Spleen (tissue), 11 donors: Measurements from ENCODE around the gene LTBP1. TPM values are rescaled to one million over a fixed set of nuclear protein-coding genes. Genes with fewer than 3 reads are reported as not detected.
"Not testable (repeated sequence)": the region's sequence is repeated elsewhere in the genome, so short reads cannot be mapped to it uniquely, and the experiment has no call there.

Experiments
- DNase-seq: peaks from one replicate; pipeline ENCODE4 v3.0.0-alpha.2; 2020
- H3K27ac ChIP-seq, 8 donors: fragments of 200-600 bp; sonication (generic) in 7 of 8; 1 replicate in 4 of 8; 2 replicates in 4 of 8; pipeline versions ENCODE4 v1.5.0 to v1.8.0; 2016 to 2021; ENCODE audit warnings: inconsistent platforms in 4 of 8, mild to moderate bottlenecking in 4 of 8, moderate library complexity in 1 of 8
- H3K27me3 ChIP-seq, 7 donors: fragments of 200-600 bp; sonication (generic) in 6 of 7; replicated peaks in 1 of 7; 1 replicate in 4 of 7; 2 replicates in 3 of 7; pipeline versions ENCODE4 v1.5.0 to v1.8.0; 2016 to 2021; ENCODE audit warnings: inconsistent platforms in 3 of 7, mild to moderate bottlenecking in 1 of 7
- H3K36me3 ChIP-seq, 6 donors: fragments of 200-600 bp; sonication (generic) in 5 of 6; 1 replicate in 4 of 6; 2 replicates in 2 of 6; pipeline versions ENCODE4 v1.5.0 to v1.8.0; 2016 to 2021; ENCODE audit warnings: inconsistent platforms in 2 of 6
- H3K4me1 ChIP-seq, 6 donors: fragments of 200-600 bp; sonication (generic) in 5 of 6; 1 replicate in 3 of 6; 2 replicates in 3 of 6; pipeline versions ENCODE4 v1.5.0 to v1.8.0; 2016 to 2021; ENCODE audit warnings: inconsistent platforms in 3 of 6
- H3K4me3 ChIP-seq, 8 donors: fragments of 200-600 bp; sonication (generic) in 7 of 8; 1 replicate in 4 of 8; 2 replicates in 4 of 8; pipeline versions ENCODE4 v1.5.0 to v1.8.0; 2016 to 2021; ENCODE audit warnings: inconsistent platforms in 4 of 8, mild to moderate bottlenecking in 4 of 8, moderate library complexity in 2 of 8
- H3K9me3 ChIP-seq, 8 donors: fragments of 200-600 bp; sonication (generic) in 7 of 8; 1 replicate in 4 of 8; 2 replicates in 4 of 8; pipeline versions ENCODE4 v1.5.0 to v1.8.0; 2016 to 2021; ENCODE audit warnings: inconsistent platforms in 4 of 8
- CTCF ChIP-seq, 11 experiments: fragments of 200-600 bp in 7 of 11; fragments of 450-650 bp in 4 of 11; sonication (generic) in 4 of 11; IDR thresholded peaks in 8 of 11; conservative IDR thresholded peaks in 3 of 11; 1 replicate in 7 of 11; 2 replicates in 4 of 11; pipeline versions ENCODE4 v1.4.0 to v1.8.0; 2016 to 2021; ENCODE audit warnings: antibody characterized with exemption in 11 of 11, inconsistent platforms in 4 of 11, mild to moderate bottlenecking in 1 of 11
- POLR2A ChIP-seq, 3 donors: fragments of 450-650 bp; IDR thresholded peaks; one replicate each; pipeline ENCODE4 v1.5.1; 2017; ENCODE audit warnings: antibody characterized with exemption in 3 of 3, mild to moderate bottlenecking in 1 of 3
- POLR2AphosphoS5 ChIP-seq, 3 donors: sonication (generic); formaldehyde crosslinking; IDR thresholded peaks; one replicate each; pipeline ENCODE4 v1.5.1; 2017; ENCODE audit warnings: antibody characterized with exemption in 3 of 3
- WGBS, 5 donors: extraction: QIAGEN DNeasy Blood & Tissue Kit in 3 of 5; methylation state at CpG; one replicate each; pipeline versions ENCODE4 v1.1.5 to v1.1.7; 2013 to 2018; 5-methylcytosine and 5-hydroxymethylcytosine counted together
- intact Hi-C: fragments of 100-400 bp; cut with DNase I; formaldehyde crosslinking; loops from one replicate; pipeline ENCODE4 v1.15.0; 2023; ENCODE audit warnings: low total_unique reads
- polyA plus RNA-seq, 3 donors: library from polyadenylated mRNA; stranded (reverse); fragments of 200-250 nt; gene quantifications; one replicate each; pipeline ENCODE4 v1.2.1, GENCODE V29; 2013
- total RNA-seq, 7 donors: library from RNA; depleted of rRNA in 3 of 7; stranded (reverse); fragments of >200 nt in 3 of 7; fragmentation: NEBNext Ultra II Directional in 4 of 7; extraction: Animal tissue kit (Norgen Biotek cat#: 25700) in 4 of 7; gene quantifications; one replicate each; pipeline versions ENCODE4 v1.1.0 to v1.2.1, GENCODE V29; 2016 to 2021
- donor health status: healthy with polysubstance abuse.
- donor health status: DM: no; HTN: no; CAD: no; lungs with moderate emphysema.
- donor health status: DM: no; HTN: no; CAD: no.
- donor health status: Bipolar disorder and iron deficiency.
- donor health status: healthy.
- donor health status: DM: no; HTN: no; CAD: no.
- donor health status: DM: yes; HTN: yes; CAD: no.

Gene LTBP1
- total and polyA plus RNA-seq, 10 donors = 6.8 to 28.0 (median 13.3) TPM

- Histone ChIP-seq H3K36me3 (no peaks in the 10 kb centered on the region), H3K27me3 (peaks cover 0 to 17% (median 0%) of the 10 kb centered on the region in 7 donors), H3K4me3 (no peak overlapping the region), H3K4me1 (no peaks in the 10 kb centered on the region), H3K27ac (no peak overlapping the region), H3K9me3 (no peaks in the 10 kb centered on the region)
- TF ChIP-seq CTCF (IDR thresholded peaks at IDR 0.05 in 8 of 11, conservative IDR thresholded peaks at IDR 0.05 in 3 of 11) (no peak), POLR2A (IDR thresholded peaks at IDR 0.05) (no peak), POLR2AphosphoS5 (IDR thresholded peaks at IDR 0.05) (no peak)
- no peak for DNase-seq
- intact Hi-C loops = no loop called here
- 57 to 74% (median 70%) methylated on average over 3 of the region's 3 CpGs for whole genome bisulfite sequencing, 5 donors
These were observed 41.5 kb upstream of the LTBP1 start for GRCh38 chr2:32905270-32905669.

- Histone ChIP-seq H3K27ac (no peak overlapping the region), H3K27me3 (no peaks in the 10 kb centered on the region), H3K4me3 (no peak overlapping the region), H3K36me3 (no peaks in the 10 kb centered on the region), H3K4me1 (no peaks in the 10 kb centered on the region), H3K9me3 (no peaks in the 10 kb centered on the region)
- 77 to 83% (median 81%) methylated on average over 8 of the region's 8 CpGs for WGBS, 5 donors
- no peak for DNase-seq
- intact Hi-C loops = no loop called here
- TF ChIP-seq POLR2AphosphoS5 (IDR thresholded peaks at IDR 0.05) (no peak), CTCF (IDR thresholded peaks at IDR 0.05 in 8 of 11, conservative IDR thresholded peaks at IDR 0.05 in 3 of 11) (no peak), POLR2A (IDR thresholded peaks at IDR 0.05) (no peak)
These were observed 35.7 kb upstream of the LTBP1 start for GRCh38 chr2:32910883-32911598.

DNA sequence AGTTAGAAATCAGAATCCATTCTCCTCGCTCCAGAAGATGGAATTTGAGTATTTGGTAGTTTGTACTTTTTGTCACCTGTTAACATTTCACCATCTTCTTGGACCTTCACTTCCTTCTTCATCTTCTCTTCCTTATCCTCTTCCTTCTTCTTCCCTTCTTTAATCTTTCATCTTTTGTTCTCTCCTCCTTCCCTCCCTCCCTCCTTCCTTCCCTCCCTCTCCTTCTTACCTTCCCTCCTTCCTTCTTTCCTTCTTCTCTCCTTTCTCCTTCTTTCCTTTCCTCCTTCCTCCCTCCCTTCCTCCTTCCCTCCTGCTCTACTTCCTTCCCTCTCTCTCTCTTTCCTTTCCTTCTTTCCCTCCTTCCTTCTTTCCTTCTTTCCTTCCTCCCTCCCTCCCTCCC is 31.1 kb upstream of the LTBP1 start:
- no peak overlapping the region for H3K4me3 ChIP-seq
- no peak for DNase-seq
- H3K27me3 ChIP-seq = peaks cover 0 to 8% (median 0%) of the 10 kb centered on the region in 7 donors
- H3K36me3 ChIP-seq = no peaks in the 10 kb centered on the region
- H3K9me3 ChIP-seq = no peaks in the 10 kb centered on the region
- intact Hi-C loops = no loop called here
- H3K4me1 ChIP-seq = no peaks in the 10 kb centered on the region
- no peak overlapping the region for H3K27ac ChIP-seq
- WGBS, 5 donors = 75 to 94% (median 84%) methylated on average over 1 of the region's 1 CpG
- no peak for TF ChIP-seq POLR2AphosphoS5 (IDR thresholded peaks at IDR 0.05)
- TF ChIP-seq POLR2A (IDR thresholded peaks at IDR 0.05) = no peak
- TF ChIP-seq CTCF (IDR thresholded peaks at IDR 0.05 in 8 of 11, conservative IDR thresholded peaks at IDR 0.05 in 3 of 11) = no peak

DNA sequence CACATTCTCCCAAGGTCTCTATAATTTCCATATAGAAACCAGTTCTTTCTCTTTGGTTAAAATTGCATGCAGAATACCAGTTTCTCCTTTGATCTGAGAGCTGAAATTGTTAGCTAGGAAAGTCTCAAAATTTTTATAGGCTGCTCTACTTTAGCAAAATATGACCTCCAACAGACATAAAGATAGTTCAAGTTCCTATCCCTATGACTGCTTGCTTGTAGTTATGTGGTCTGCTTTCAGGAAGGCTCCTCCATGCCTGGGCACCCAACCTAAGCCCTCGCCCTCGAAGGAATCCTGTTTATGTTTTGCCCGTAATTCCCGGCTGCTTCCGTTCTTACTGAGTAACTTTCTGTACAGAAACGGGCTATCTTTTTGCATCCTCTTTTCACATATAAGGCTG is 28.0 kb upstream of the LTBP1 start:
- no peaks in the 10 kb centered on the region for H3K9me3 ChIP-seq
- H3K4me1 ChIP-seq = no peaks in the 10 kb centered on the region
- H3K27me3 ChIP-seq = peaks cover 0 to 23% (median 0%) of the 10 kb centered on the region in 7 donors
- H3K36me3 ChIP-seq = no peaks in the 10 kb centered on the region
- DNase-seq = no peak
- 71 to 94% (median 88%) methylated on average over 6 of the region's 6 CpGs for WGBS, 5 donors
- TF ChIP-seq POLR2A (IDR thresholded peaks at IDR 0.05) (no peak), POLR2AphosphoS5 (IDR thresholded peaks at IDR 0.05) (no peak), CTCF (IDR thresholded peaks at IDR 0.05 in 8 of 11, conservative IDR thresholded peaks at IDR 0.05 in 3 of 11) (no peak)
- H3K27ac ChIP-seq = no peak overlapping the region
- intact Hi-C loops = no loop called here
- H3K4me3 ChIP-seq = no peak overlapping the region

DNA sequence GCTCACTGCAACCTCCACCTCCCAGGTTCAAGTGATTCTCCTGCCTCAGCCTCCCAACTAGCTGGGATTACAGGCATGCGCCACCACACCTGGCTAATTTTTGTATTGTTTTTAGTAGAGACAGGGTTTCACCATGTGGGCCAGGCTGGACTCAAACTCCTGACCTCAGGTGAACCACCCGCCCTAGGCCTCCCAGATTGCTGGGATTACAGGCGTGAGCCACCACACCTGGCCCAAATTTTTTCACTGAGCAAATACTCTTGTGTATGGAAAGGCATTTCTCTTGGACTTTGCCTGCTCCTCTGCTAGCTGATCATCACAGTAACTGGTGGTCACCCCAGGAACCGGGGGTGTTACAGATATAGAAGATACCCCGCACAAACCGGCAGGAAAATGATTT is 26.9 kb upstream of the LTBP1 start:
- DNase-seq, H3K36me3 ChIP-seq, H3K27ac ChIP-seq, H3K9me3 ChIP-seq, intact Hi-C loops, H3K4me1 ChIP-seq, H3K4me3 ChIP-seq: not testable (repeated sequence)
- 93 to 100% (median 96%) methylated on average over 6 of the region's 6 CpGs for WGBS, 5 donors
- peaks cover 0 to 35% (median 0%) of the 10 kb centered on the region in 7 donors for H3K27me3 ChIP-seq

DNA sequence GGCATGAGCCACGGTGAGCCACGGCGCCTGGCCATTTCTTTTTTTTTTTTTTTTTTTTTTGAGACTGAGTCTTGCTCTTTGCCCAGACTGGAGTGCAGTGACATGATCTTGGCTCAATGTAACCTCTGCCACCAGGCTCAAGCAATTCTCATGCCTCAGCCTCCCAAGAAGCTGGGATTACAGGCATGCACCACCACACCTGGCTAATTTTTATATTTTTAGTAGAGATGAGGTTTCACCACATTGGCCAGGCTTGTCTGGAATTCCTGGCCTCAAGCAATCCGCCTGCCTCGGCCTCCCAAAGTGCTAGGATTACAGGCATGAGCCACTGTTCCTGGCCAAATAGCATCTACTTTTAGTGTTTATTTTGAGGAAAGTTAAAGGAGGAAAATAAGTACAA is 25.3 kb upstream of the LTBP1 start:
- H3K27me3 ChIP-seq = peaks cover 0 to 49% (median 0%) of the 10 kb centered on the region in 7 donors
- H3K4me1 ChIP-seq, DNase-seq, H3K36me3 ChIP-seq, H3K9me3 ChIP-seq, H3K4me3 ChIP-seq, H3K27ac ChIP-seq, intact Hi-C loops: not testable (repeated sequence)
- 94 to 98% (median 96%) methylated on average over 5 of the region's 5 CpGs for WGBS, 5 donors
